CD8-positive, alpha-beta memory T cell (primary cell): ENCODE results near the gene TNS1. TPM values are rescaled to one million over a fixed set of nuclear protein-coding genes. Genes with fewer than 3 reads are reported as not detected.

Experiments
- CTCF ChIA-PET: fragments of 350-600 bp; sonication (Branson Sonifier 250); formaldehyde crosslinking; loops from one replicate; lab custom pipeline; 2021; ENCODE audit warnings: antibody characterized with exemption; lab: Charles Lee
- POLR2A ChIA-PET: fragments of 350-600 bp; sonication (Branson Sonifier 250); formaldehyde crosslinking; loops from one replicate; lab custom pipeline; 2021; ENCODE audit warnings: antibody characterized with exemption; lab: Charles Lee
- DNase-seq, 5 donors: peaks; one replicate each; pipeline versions ENCODE4 v3.0.0 to v3.0.0-alpha.2; 2020 to 2022; ENCODE audit warnings: mixed read lengths in 1 of 5
- H3K27ac ChIP-seq: one replicate; pipeline ENCODE4 v1.7.0; 2013; ENCODE audit warnings: low read depth, mild to moderate bottlenecking, low read length, moderate library complexity
- H3K27me3 ChIP-seq: 2 replicates; pipeline ENCODE4 v1.7.0; 2013; ENCODE audit warnings: low read length, mild to moderate bottlenecking; ENCODE audit not compliant: insufficient read depth, poor library complexity, severe bottlenecking
- H3K36me3 ChIP-seq: 2 replicates; pipeline ENCODE4 v1.7.0; 2013; ENCODE audit warnings: mild to moderate bottlenecking, low read length, moderate library complexity; ENCODE audit not compliant: insufficient read depth
- H3K4me1 ChIP-seq: 2 replicates; pipeline ENCODE4 v1.7.0; 2013; ENCODE audit warnings: mild to moderate bottlenecking, low read length, moderate library complexity; ENCODE audit not compliant: insufficient read depth
- H3K4me3 ChIP-seq: 2 replicates; pipeline ENCODE4 v1.7.0; 2013; ENCODE audit warnings: mild to moderate bottlenecking, low read length
- H3K9me3 ChIP-seq: 2 replicates; pipeline ENCODE4 v1.7.0; 2013; ENCODE audit warnings: mild to moderate bottlenecking, low read length
- H3K27ac Mint-ChIP-seq, 8 donors: one replicate each; pipeline ENCODE4 v1.8.0; 2020 to 2021; ENCODE audit warnings: mixed read lengths in 8 of 8, mild to moderate bottlenecking in 6 of 8, inconsistent platforms in 3 of 8, moderate library complexity in 3 of 8
- H3K27me3 Mint-ChIP-seq, 2 donors: one replicate each; pipeline ENCODE4 v1.8.0; 2020 to 2021; ENCODE audit warnings: mixed read lengths in 2 of 2, mild to moderate bottlenecking in 1 of 2, moderate library complexity in 1 of 2
- H3K36me3 Mint-ChIP-seq, 3 donors: one replicate each; pipeline ENCODE4 v1.8.0; 2020 to 2021; ENCODE audit warnings: mixed read lengths in 3 of 3, inconsistent platforms in 1 of 3, mild to moderate bottlenecking in 1 of 3
- H3K4me1 Mint-ChIP-seq, 3 donors: one replicate each; pipeline ENCODE4 v1.8.0; 2020 to 2021; ENCODE audit warnings: mixed read lengths in 3 of 3, inconsistent platforms in 1 of 3, mild to moderate bottlenecking in 1 of 3
- H3K4me3 Mint-ChIP-seq, 7 donors: one replicate each; pipeline ENCODE4 v1.8.0; 2020 to 2021; ENCODE audit warnings: mixed read lengths in 7 of 7, mild to moderate bottlenecking in 6 of 7, moderate library complexity in 4 of 7, inconsistent platforms in 2 of 7
- H3K9me3 Mint-ChIP-seq, 5 donors: one replicate each; pipeline ENCODE4 v1.8.0; 2020 to 2022; ENCODE audit warnings: mixed read lengths in 5 of 5, mild to moderate bottlenecking in 3 of 5, moderate library complexity in 2 of 5, inconsistent platforms in 1 of 5
- polyA plus RNA-seq: library from polyadenylated mRNA; unstranded; fragments of 300-500 nt; fragmentation: Illumina TruSeq; gene quantifications from one replicate; pipeline ENCODE4 v1.2.3, GENCODE V29; 2021
- total RNA-seq, 2 experiments: library from RNA; stranded (reverse); gene quantifications; one replicate each; pipeline ENCODE4 v1.2.3, GENCODE V29; 2021

Gene TNS1
- total and polyA plus RNA-seq, 3 experiments from 2014 or later = 1.1 to 1.8 TPM; not detected in 1

DNA sequence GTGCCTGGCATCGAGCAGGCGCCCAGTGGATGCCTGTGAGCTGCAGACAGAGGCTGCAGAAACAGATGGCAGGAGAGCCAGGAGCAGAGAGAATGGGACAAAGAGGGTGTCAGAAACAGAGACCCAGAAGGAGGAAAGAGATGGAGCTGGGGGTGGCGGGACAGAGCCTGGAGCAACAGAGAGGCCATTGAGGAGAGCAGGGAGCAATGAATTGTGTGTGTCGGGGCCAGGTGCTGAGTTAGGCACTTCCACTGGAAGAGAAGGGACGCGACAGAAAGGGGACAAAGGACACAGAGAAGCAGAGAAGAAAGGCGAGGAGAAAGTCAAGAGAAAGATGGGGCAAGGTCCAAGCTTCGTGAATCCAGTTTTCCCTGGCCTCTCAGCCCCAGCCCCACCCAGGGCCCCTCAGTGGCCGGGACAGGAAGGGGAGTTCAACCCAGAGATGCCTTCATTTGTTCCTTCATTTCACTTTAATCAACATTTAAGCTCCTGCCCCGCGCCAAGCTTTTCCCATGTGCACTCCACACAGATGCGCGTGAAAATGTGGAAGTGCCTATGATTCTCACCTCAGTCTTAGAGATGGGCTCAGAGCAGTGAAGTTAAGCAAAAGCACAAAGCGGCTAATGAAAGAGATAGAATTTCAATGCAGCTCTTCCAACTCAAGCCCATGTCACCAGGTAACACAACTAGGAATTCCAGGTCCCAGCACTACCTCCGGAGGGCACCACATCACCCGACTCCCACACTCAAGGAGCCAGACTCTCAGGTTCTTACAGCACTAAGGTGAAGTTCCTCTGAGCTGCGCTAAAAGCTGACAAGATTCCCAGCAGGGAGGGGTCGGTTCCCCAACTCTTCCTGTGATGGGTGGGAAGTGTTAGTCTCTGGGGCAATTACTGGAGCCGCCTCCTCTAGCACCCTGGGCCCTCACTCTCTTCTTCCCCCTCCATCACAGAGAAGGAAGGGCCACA is 55.1 kb downstream of the TNS1 start:
- peaks cover 13 to 34% of the 10 kb centered on the region in 2 donors for H3K27me3 Mint-ChIP-seq
- Histone ChIP-seq H3K27me3 (no peaks in the 10 kb centered on the region), H3K27ac (no peak overlapping the region), H3K4me3 (no peak overlapping the region), H3K36me3 (no peaks in the 10 kb centered on the region), H3K9me3 (no peaks in the 10 kb centered on the region), H3K4me1 (no peaks in the 10 kb centered on the region)
- ChIA-PET POLR2A (no interaction called here), CTCF (no interaction called here)
- H3K36me3 Mint-ChIP-seq = no peaks in the 10 kb centered on the region
- no peak for DNase-seq
- H3K4me1 Mint-ChIP-seq = no peaks in the 10 kb centered on the region
- no peak overlapping the region for H3K27ac Mint-ChIP-seq
- H3K9me3 Mint-ChIP-seq = no peaks in the 10 kb centered on the region
- H3K4me3 Mint-ChIP-seq = no peak overlapping the region

- H3K9me3 ChIP-seq = no peaks in the 10 kb centered on the region
- H3K27ac Mint-ChIP-seq = no peak overlapping the region
- H3K27me3 ChIP-seq = no peaks in the 10 kb centered on the region
- no peak overlapping the region for H3K27ac ChIP-seq
- H3K4me3 ChIP-seq = no peak overlapping the region
- no peaks in the 10 kb centered on the region for H3K36me3 ChIP-seq
- POLR2A ChIA-PET = no interaction called here
- CTCF ChIA-PET = no interaction called here
- H3K27me3 Mint-ChIP-seq = peaks cover 15 to 38% of the 10 kb centered on the region in 2 donors
- no peaks in the 10 kb centered on the region for H3K4me1 ChIP-seq
- H3K9me3 Mint-ChIP-seq = no peaks in the 10 kb centered on the region
- H3K36me3 Mint-ChIP-seq = no peaks in the 10 kb centered on the region
- no peak for DNase-seq
- H3K4me1 Mint-ChIP-seq = no peaks in the 10 kb centered on the region
- no peak overlapping the region for H3K4me3 Mint-ChIP-seq
Measured at GRCh38 chr2:217946051-217946450, 56.7 kb downstream of the TNS1 start.

DNA sequence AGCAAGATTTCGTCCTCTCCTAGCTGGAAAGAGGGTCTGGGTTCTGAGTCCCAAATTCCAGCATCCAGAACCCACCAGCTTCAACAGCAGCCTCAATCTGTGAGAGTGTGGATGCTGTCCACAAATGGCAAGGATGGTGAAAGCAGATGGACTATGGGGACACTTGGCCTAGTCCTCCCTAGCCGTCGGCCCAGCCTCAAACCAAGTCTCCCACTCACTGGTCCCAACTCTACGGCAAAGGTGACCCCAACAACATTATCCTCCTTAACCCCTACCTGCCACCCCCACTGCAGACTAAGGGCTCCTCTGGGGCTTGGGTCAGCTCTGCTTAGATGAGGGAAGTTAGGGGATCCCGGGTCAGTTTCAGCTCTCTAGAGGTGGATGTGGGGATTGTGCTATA is 57.3 kb downstream of the TNS1 start:
- Mint-ChIP-seq H3K27me3 (peaks cover 15 to 39% of the 10 kb centered on the region in 2 donors), H3K4me3 (no peak overlapping the region), H3K9me3 (no peaks in the 10 kb centered on the region), H3K27ac (no peak overlapping the region), H3K36me3 (no peaks in the 10 kb centered on the region), H3K4me1 (no peaks in the 10 kb centered on the region)
- Histone ChIP-seq H3K27me3 (no peaks in the 10 kb centered on the region), H3K36me3 (no peaks in the 10 kb centered on the region), H3K9me3 (no peaks in the 10 kb centered on the region), H3K27ac (no peak overlapping the region), H3K4me3 (no peak overlapping the region), H3K4me1 (no peaks in the 10 kb centered on the region)
- no peak for DNase-seq
- POLR2A ChIA-PET = no interaction called here
- CTCF ChIA-PET = no interaction called here

- Mint-ChIP-seq H3K36me3 (no peaks in the 10 kb centered on the region), H3K9me3 (no peaks in the 10 kb centered on the region), H3K4me1 (no peaks in the 10 kb centered on the region), H3K27ac (no peak overlapping the region), H3K27me3 (peaks cover 18 to 43% of the 10 kb centered on the region in 2 donors), H3K4me3 (no peak overlapping the region)
- H3K4me1 ChIP-seq = no peaks in the 10 kb centered on the region
- H3K4me3 ChIP-seq = no peak overlapping the region
- H3K9me3 ChIP-seq = no peaks in the 10 kb centered on the region
- ChIA-PET POLR2A (no interaction called here), CTCF (no interaction called here)
- no peaks in the 10 kb centered on the region for H3K36me3 ChIP-seq
- DNase-seq = no peak
- no peaks in the 10 kb centered on the region for H3K27me3 ChIP-seq
- no peak overlapping the region for H3K27ac ChIP-seq
Measured at GRCh38 chr2:217944923-217945322, 57.9 kb downstream of the TNS1 start.

- Histone ChIP-seq H3K36me3 (no peaks in the 10 kb centered on the region), H3K4me1 (no peaks in the 10 kb centered on the region), H3K27me3 (no peaks in the 10 kb centered on the region), H3K27ac (no peak overlapping the region), H3K9me3 (no peaks in the 10 kb centered on the region), H3K4me3 (no peak overlapping the region)
- Mint-ChIP-seq H3K4me3 (no peak overlapping the region), H3K9me3 (no peaks in the 10 kb centered on the region), H3K27me3 (peaks cover 18 to 43% of the 10 kb centered on the region in 2 donors), H3K36me3 (no peaks in the 10 kb centered on the region), H3K27ac (no peak overlapping the region), H3K4me1 (no peaks in the 10 kb centered on the region)
- CTCF ChIA-PET = no interaction called here
- DNase-seq = no peak
- POLR2A ChIA-PET = no interaction called here
Measured at GRCh38 chr2:217944366-217944765, 58.4 kb downstream of the TNS1 start.

- H3K27ac Mint-ChIP-seq = no peak overlapping the region
Measured at GRCh38 chr2:217943446-217944321, 59.1 kb downstream of the TNS1 start.

GRCh38 chr2:217942731-217943335 is 60.0 kb downstream of the TNS1 start:
- Histone ChIP-seq H3K9me3 (no peaks in the 10 kb centered on the region), H3K27ac (no peak overlapping the region), H3K4me3 (no peak overlapping the region), H3K36me3 (no peaks in the 10 kb centered on the region), H3K4me1 (no peaks in the 10 kb centered on the region), H3K27me3 (no peaks in the 10 kb centered on the region)
- Mint-ChIP-seq H3K27me3 (peaks cover 18 to 38% of the 10 kb centered on the region in 2 donors), H3K36me3 (no peaks in the 10 kb centered on the region), H3K4me1 (no peaks in the 10 kb centered on the region), H3K27ac (no peak overlapping the region), H3K4me3 (no peak overlapping the region), H3K9me3 (no peaks in the 10 kb centered on the region)
- ChIA-PET POLR2A (no interaction called here), CTCF (no interaction called here)
- no peak for DNase-seq

More at GRCh38 chr2:217943446-217944321, 59.1 kb downstream of the TNS1 start:
- no peaks in the 10 kb centered on the region for H3K4me1 Mint-ChIP-seq
- no peaks in the 10 kb centered on the region for H3K9me3 Mint-ChIP-seq
- Histone ChIP-seq H3K27ac (no peak overlapping the region), H3K27me3 (no peaks in the 10 kb centered on the region), H3K4me1 (no peaks in the 10 kb centered on the region), H3K9me3 (no peaks in the 10 kb centered on the region), H3K4me3 (no peak overlapping the region), H3K36me3 (no peaks in the 10 kb centered on the region)
- no peaks in the 10 kb centered on the region for H3K36me3 Mint-ChIP-seq
- DNase-seq = no peak
- peaks cover 18 to 42% of the 10 kb centered on the region in 2 donors for H3K27me3 Mint-ChIP-seq
- H3K4me3 Mint-ChIP-seq = no peak overlapping the region
- POLR2A ChIA-PET = no interaction called here
- CTCF ChIA-PET = no interaction called here
